GM23338 (cell line): ENCODE results near the gene CYSRT1. TPM values are rescaled to one million over a fixed set of nuclear protein-coding genes. Genes with fewer than 3 reads are reported as not detected.

ENCODE experiments used
- ATAC-seq: fragments of 200-7000 bp; cut with Tn5 transposase; 3 replicates; pipeline ENCODE4 v1.9.1; 2020
- DNase-seq: peaks from one replicate; pipeline ENCODE4 v3.0.0-alpha.2; 2015; ENCODE audit warnings: low spot score
- H2AFZ ChIP-seq: fragments of 200-600 bp; sonication (generic); 2 replicates; pipeline ENCODE4 v1.8.0; 2016; ENCODE audit warnings: antibody characterized with exemption, mild to moderate bottlenecking, moderate library complexity
- H3F3A ChIP-seq: fragments of 200-600 bp; sonication (generic); replicated peaks from 2 replicates; pipeline ENCODE4 v1.8.0; 2017; ENCODE audit warnings: antibody characterized with exemption, mixed run types, low read depth
- H3K27ac ChIP-seq: fragments of 200-600 bp; sonication (generic); 2 replicates; pipeline ENCODE4 v1.6.1; 2016; ENCODE audit warnings: low read depth
- H3K27me3 ChIP-seq: fragments of 200-600 bp; sonication (generic); 2 replicates; pipeline ENCODE4 v1.8.0; 2016; ENCODE audit warnings: mild to moderate bottlenecking, mixed run types, moderate library complexity; ENCODE audit not compliant: insufficient read depth
- H3K36me3 ChIP-seq: fragments of 200-600 bp; sonication (generic); 2 replicates; pipeline ENCODE4 v1.8.0; 2016; ENCODE audit warnings: mild to moderate bottlenecking; ENCODE audit not compliant: insufficient read depth
- H3K4me1 ChIP-seq: fragments of 200-600 bp; sonication (generic); 2 replicates; pipeline ENCODE4 v1.8.0; 2016; ENCODE audit warnings: mild to moderate bottlenecking, moderate library complexity; ENCODE audit not compliant: insufficient read depth
- H3K4me2 ChIP-seq: fragments of 200-600 bp; sonication (generic); 2 replicates; pipeline ENCODE4 v1.7.1; 2017; ENCODE audit warnings: mixed run types
- H3K4me3 ChIP-seq: fragments of 200-600 bp; sonication (generic); 2 replicates; pipeline ENCODE4 v1.6.1; 2016; ENCODE audit warnings: mixed run types
- H3K79me2 ChIP-seq: fragments of 200-600 bp; sonication (generic); replicated peaks from 2 replicates; pipeline ENCODE4 v1.8.0; 2017; ENCODE audit warnings: mild to moderate bottlenecking; ENCODE audit not compliant: insufficient read depth
- H3K9me2 ChIP-seq: fragments of 200-600 bp; sonication (generic); 2 replicates; pipeline ENCODE4 v1.8.0; 2017; ENCODE audit not compliant: insufficient read depth
- H4K20me1 ChIP-seq: fragments of 200-600 bp; sonication (generic); replicated peaks from 2 replicates; pipeline ENCODE4 v1.8.0; 2017; ENCODE audit warnings: mild to moderate bottlenecking; ENCODE audit not compliant: insufficient read depth
- H3K27ac Mint-ChIP-seq: 2 replicates; pipeline ENCODE4 v1.8.0; 2020; ENCODE audit warnings: inconsistent platforms, mild to moderate bottlenecking, moderate library complexity, mixed read lengths
- H3K27me3 Mint-ChIP-seq: 3 replicates; pipeline ENCODE4 v1.8.0; 2022; ENCODE audit warnings: low read depth, mild to moderate bottlenecking, moderate library complexity, mixed read lengths, inconsistent platforms; ENCODE audit not compliant: insufficient read depth, poor library complexity
- H3K36me3 Mint-ChIP-seq: 3 replicates; pipeline ENCODE4 v1.8.0; 2021; ENCODE audit warnings: low read depth, mild to moderate bottlenecking, inconsistent platforms, moderate library complexity, mixed read lengths
- H3K4me1 Mint-ChIP-seq: 3 replicates; pipeline ENCODE4 v1.8.0; 2020; ENCODE audit warnings: mild to moderate bottlenecking, inconsistent platforms, mixed read lengths
- H3K4me3 Mint-ChIP-seq: 3 replicates; pipeline ENCODE4 v1.8.0; 2021; ENCODE audit warnings: moderate library complexity, mild to moderate bottlenecking, inconsistent platforms, mixed read lengths
- H3K9me3 Mint-ChIP-seq: 3 replicates; pipeline ENCODE4 v1.8.0; 2020; ENCODE audit warnings: moderate library complexity, mild to moderate bottlenecking, inconsistent platforms, mixed read lengths
- CREB1 ChIP-seq: fragments of 250-450 bp; sonication (Bioruptor Pico); IDR thresholded peaks from 2 replicates; pipeline ENCODE4 v1.5.0; 2020; ENCODE audit warnings: low read depth, mild to moderate bottlenecking, moderate library complexity
- NANOG ChIP-seq: IDR thresholded peaks from 2 replicates; pipeline ENCODE4 v1.6.1; 2016; ENCODE audit warnings: antibody characterized with exemption, borderline replicate concordance
- STAT1 ChIP-seq: IDR thresholded peaks from one replicate; pipeline ENCODE4 v1.6.1; 2016; ENCODE audit warnings: antibody characterized with exemption; ENCODE audit not compliant: unreplicated experiment
- ZNF114 ChIP-seq: fragments of 250-450 bp; sonication (Bioruptor Pico); IDR thresholded peaks from 2 replicates; pipeline ENCODE4 v1.5.0; 2020; ENCODE audit warnings: mild to moderate bottlenecking, moderate library complexity
- ZNF331 ChIP-seq: fragments of 250-450 bp; sonication (Bioruptor Pico); IDR thresholded peaks from 2 replicates; pipeline ENCODE4 v1.5.0; 2020; ENCODE audit warnings: low read depth, mild to moderate bottlenecking, moderate library complexity
- polyA plus RNA-seq: library from polyadenylated mRNA; unstranded; fragments of >200 nt; fragmentation: Nextera tagmentation; extraction: Ambion mirVana; gene quantifications from 2 replicates; pipeline ENCODE4 v1.2.1, GENCODE V29; 2016
- total RNA-seq: library from RNA; depleted of rRNA; stranded (reverse); fragments of >200 nt; shearing (Covaris generic); gene quantifications from 2 replicates; pipeline ENCODE4 v1.2.3, GENCODE V29; 2014
- TF ChIP-seq, protein P1 (sequence below), 2 experiments: fragments of 200-600 bp in 1 of 2; sonication (generic) in 1 of 2; conservative IDR thresholded peaks; 2 replicates each; pipeline versions ENCODE4 v1.5.1 to v1.6.1; 2016 to 2017; ENCODE audit warnings: antibody characterized with exemption in 2 of 2, low read depth in 2 of 2, mild to moderate bottlenecking in 2 of 2, moderate library complexity in 1 of 2
- TF ChIP-seq, protein P2 (sequence below): IDR thresholded peaks from one replicate; pipeline ENCODE4 v1.6.1; 2018; ENCODE audit warnings: antibody characterized with exemption; ENCODE audit not compliant: unreplicated experiment

The CYSRT1 gene
- total and polyA plus RNA-seq, 2 experiments from 2014 or later, result 2.0 to 3.2 TPM

DNA sequence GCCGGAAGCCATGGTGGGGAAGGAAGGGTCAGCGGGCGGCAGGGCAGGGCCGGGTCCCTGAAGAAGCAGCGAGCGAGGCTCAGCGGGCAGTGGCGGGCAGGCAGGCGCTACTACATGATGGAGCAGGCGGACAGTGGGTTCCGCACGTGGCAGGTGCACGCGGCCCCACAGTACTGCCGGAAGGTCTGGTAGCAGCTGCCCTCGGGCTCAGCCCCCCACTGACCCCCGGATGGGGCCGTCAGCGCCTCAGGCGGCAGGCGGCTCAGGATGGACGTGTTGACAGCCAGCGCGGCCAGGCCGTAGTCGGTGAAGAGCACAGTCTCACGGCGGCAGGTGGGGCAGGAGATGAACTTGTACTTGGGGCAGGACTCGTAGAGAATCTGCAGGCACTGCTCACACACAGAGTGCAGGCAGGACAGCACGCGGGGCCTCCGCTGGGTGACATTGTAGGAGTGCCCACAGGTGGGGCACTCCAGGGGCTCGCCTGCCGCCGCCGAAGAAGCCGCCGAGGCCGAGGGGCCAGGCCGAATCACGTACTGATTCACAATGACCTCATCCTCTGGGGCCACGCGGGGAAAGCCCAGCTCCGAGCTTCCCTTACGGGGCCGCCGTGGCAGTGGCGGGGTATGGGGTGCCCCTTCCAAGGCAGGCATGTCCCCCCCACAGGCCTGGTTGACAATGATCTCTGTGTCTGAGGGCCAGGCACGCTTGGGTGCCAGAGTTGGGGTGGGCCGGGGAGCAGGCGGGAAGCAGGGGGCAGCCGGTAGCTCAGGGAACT lies 4.5 kb upstream of the CYSRT1 start:
- no peak overlapping the region for H3K4me3 ChIP-seq

More for the DNA sequence above, 4.5 kb upstream of the CYSRT1 start:
- Mint-ChIP-seq H3K36me3 (no peaks in the 10 kb centered on the region; the same call in 2 of the 3 replicates), H3K27me3 (no peaks in the 10 kb centered on the region), H3K27ac (no peak overlapping the region), H3K4me1 (peaks cover 7% of the 10 kb centered on the region; the same call in 2 of the 3 replicates), H3K4me3 (peak overlapping the region; percentile 30; the same call in 1 of the 3 replicates), H3K9me3 (no peaks in the 10 kb centered on the region)
- H3K27ac ChIP-seq, result no peak overlapping the region
- ATAC-seq (no peak), DNase-seq (peak; percentile 31)
- TF ChIP-seq STAT1, result no peak
- TF ChIP-seq, protein P1, sequence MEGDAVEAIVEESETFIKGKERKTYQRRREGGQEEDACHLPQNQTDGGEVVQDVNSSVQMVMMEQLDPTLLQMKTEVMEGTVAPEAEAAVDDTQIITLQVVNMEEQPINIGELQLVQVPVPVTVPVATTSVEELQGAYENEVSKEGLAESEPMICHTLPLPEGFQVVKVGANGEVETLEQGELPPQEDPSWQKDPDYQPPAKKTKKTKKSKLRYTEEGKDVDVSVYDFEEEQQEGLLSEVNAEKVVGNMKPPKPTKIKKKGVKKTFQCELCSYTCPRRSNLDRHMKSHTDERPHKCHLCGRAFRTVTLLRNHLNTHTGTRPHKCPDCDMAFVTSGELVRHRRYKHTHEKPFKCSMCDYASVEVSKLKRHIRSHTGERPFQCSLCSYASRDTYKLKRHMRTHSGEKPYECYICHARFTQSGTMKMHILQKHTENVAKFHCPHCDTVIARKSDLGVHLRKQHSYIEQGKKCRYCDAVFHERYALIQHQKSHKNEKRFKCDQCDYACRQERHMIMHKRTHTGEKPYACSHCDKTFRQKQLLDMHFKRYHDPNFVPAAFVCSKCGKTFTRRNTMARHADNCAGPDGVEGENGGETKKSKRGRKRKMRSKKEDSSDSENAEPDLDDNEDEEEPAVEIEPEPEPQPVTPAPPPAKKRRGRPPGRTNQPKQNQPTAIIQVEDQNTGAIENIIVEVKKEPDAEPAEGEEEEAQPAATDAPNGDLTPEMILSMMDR (conservative IDR thresholded peaks at IDR 0.05; ENCODE audit: low read depth in 2 of 2), result no peak
- no peak for TF ChIP-seq ZNF114
- TF ChIP-seq, protein P2, sequence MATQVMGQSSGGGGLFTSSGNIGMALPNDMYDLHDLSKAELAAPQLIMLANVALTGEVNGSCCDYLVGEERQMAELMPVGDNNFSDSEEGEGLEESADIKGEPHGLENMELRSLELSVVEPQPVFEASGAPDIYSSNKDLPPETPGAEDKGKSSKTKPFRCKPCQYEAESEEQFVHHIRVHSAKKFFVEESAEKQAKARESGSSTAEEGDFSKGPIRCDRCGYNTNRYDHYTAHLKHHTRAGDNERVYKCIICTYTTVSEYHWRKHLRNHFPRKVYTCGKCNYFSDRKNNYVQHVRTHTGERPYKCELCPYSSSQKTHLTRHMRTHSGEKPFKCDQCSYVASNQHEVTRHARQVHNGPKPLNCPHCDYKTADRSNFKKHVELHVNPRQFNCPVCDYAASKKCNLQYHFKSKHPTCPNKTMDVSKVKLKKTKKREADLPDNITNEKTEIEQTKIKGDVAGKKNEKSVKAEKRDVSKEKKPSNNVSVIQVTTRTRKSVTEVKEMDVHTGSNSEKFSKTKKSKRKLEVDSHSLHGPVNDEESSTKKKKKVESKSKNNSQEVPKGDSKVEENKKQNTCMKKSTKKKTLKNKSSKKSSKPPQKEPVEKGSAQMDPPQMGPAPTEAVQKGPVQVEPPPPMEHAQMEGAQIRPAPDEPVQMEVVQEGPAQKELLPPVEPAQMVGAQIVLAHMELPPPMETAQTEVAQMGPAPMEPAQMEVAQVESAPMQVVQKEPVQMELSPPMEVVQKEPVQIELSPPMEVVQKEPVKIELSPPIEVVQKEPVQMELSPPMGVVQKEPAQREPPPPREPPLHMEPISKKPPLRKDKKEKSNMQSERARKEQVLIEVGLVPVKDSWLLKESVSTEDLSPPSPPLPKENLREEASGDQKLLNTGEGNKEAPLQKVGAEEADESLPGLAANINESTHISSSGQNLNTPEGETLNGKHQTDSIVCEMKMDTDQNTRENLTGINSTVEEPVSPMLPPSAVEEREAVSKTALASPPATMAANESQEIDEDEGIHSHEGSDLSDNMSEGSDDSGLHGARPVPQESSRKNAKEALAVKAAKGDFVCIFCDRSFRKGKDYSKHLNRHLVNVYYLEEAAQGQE, result no peak
- TF ChIP-seq NANOG, result no peak
- no peak for TF ChIP-seq ZNF331
- no peak for TF ChIP-seq CREB1 (CRISPR knock-in tag)
- H3K4me2 ChIP-seq, result no peak overlapping the region; the same call in 1 of the 2 replicates
- H3F3A ChIP-seq, result 0 out of 2 replicates have a peak, but pooled peaks cover 9% of the 10 kb centered on the region
- peaks cover 3% of the 10 kb centered on the region; the same call in 1 of the 2 replicates for H3K4me1 ChIP-seq
- H4K20me1 ChIP-seq, result no peaks in the 10 kb centered on the region; the same call in 1 of the 2 replicates
- no peaks in the 10 kb centered on the region for H3K79me2 ChIP-seq
- H3K27me3 ChIP-seq, result peaks cover 9% of the 10 kb centered on the region; the same call in 1 of the 2 replicates
- no peaks in the 10 kb centered on the region for H3K9me2 ChIP-seq
- H3K36me3 ChIP-seq, result no peaks in the 10 kb centered on the region
- H2AFZ ChIP-seq, result no peak overlapping the region
